GM18507 (cell line): ENCODE results near the gene GIT2.
A peak's percentile ranks its signal among the peaks of the same experiment; 100 is the strongest.

Source experiments
- DNase-seq: peaks from one replicate; pipeline ENCODE4 v3.0.0; 2011; ENCODE audit warnings: low read depth; ENCODE audit not compliant: insufficient read length; ENCODE audit errors: extremely low spot score
- FAIRE-seq: peaks from 2 replicates; lab custom pipeline; 2011; peaks lifted over from hg19 to GRCh38; lab: Jason Lieb, UNC

Gene GIT2

GRCh38 chr12:110006115-110006514 is 9.9 kb upstream of the GIT2 start:
- FAIRE-seq (no peak), DNase-seq (no peak)

- FAIRE-seq (peak; percentile 81), DNase-seq (no peak)
Measured at GRCh38 chr12:110005319-110005973, 9.3 kb upstream of the GIT2 start.

GRCh38 chr12:110004598-110004997 is 8.4 kb upstream of the GIT2 start:
- FAIRE-seq, result peak; percentile 80
- no peak for DNase-seq

GRCh38 chr12:110002676-110003515 is 6.7 kb upstream of the GIT2 start:
- DNase-seq, result no peak

GRCh38 chr12:110001596-110001995 is 5.4 kb upstream of the GIT2 start:
- DNase-seq (no peak), FAIRE-seq (no peak)

More at GRCh38 chr12:110002676-110003515, 6.7 kb upstream of the GIT2 start:
- peak; percentile 5 for FAIRE-seq

GRCh38 chr12:109999983-110000505 is 3.9 kb upstream of the GIT2 start:
- no peak for DNase-seq
- peak; percentile 62 for FAIRE-seq

- DNase-seq, result no peak
- no peak for FAIRE-seq
Measured at GRCh38 chr12:109999649-109999971, 3.4 kb upstream of the GIT2 start.

GRCh38 chr12:109998904-109999648 is 2.9 kb upstream of the GIT2 start, which contains the start of gene ANKRD13A:
TSS of gene ANKRD13A (plus strand) at chr12:109999430. CDS start at chr12:109999689, 259 bp downstream.
- DNase-seq, result peak; percentile 66
- FAIRE-seq, result peak; percentile 92

- no peak for FAIRE-seq
- no peak for DNase-seq
Measured at GRCh38 chr12:109998241-109998903, 2.2 kb upstream of the GIT2 start.

- DNase-seq, result no peak
- no peak for FAIRE-seq
Measured at GRCh38 chr12:109997393-109997792, 1.2 kb upstream of the GIT2 start.

- DNase-seq (no peak), FAIRE-seq (no peak)
Measured at GRCh38 chr12:109996483-109996853, 300 bp upstream of the GIT2 start.

- FAIRE-seq (no peak), DNase-seq (no peak)
Measured at GRCh38 chr12:109995361-109995685, 845 bp downstream of the GIT2 start.

GRCh38 chr12:109994401-109995175 is 1.6 kb downstream of the GIT2 start:
- DNase-seq, result no peak
- FAIRE-seq, result peak; percentile 35

- DNase-seq (no peak), FAIRE-seq (no peak)
Measured at GRCh38 chr12:109993091-109993490, 3.1 kb downstream of the GIT2 start.

- DNase-seq (no peak), FAIRE-seq (no peak)
Measured at GRCh38 chr12:109991586-109991985, 4.6 kb downstream of the GIT2 start.

GRCh38 chr12:109989380-109989779 is 6.8 kb downstream of the GIT2 start:
- DNase-seq (no peak), FAIRE-seq (no peak)

GRCh38 chr12:109988903-109989302 is 7.3 kb downstream of the GIT2 start:
- DNase-seq (no peak), FAIRE-seq (no peak)

GRCh38 chr12:109988274-109988673 is 7.9 kb downstream of the GIT2 start:
- no peak for FAIRE-seq

GRCh38 chr12:109987615-109988014 is 8.6 kb downstream of the GIT2 start:
- no peak for FAIRE-seq

More at GRCh38 chr12:109988274-109988673, 7.9 kb downstream of the GIT2 start:
- DNase-seq, result no peak

More at GRCh38 chr12:109987615-109988014, 8.6 kb downstream of the GIT2 start:
- no peak for DNase-seq
